Erythroblast (primary cell): Measurements from ENCODE around the gene RNASE8.

Source experiments
- GATA1 ChIP-seq: IDR thresholded peaks from 2 replicates; pipeline ENCODE4 v1.6.1; 2011; ENCODE audit warnings: low read depth, mild to moderate bottlenecking, control low read depth, low read length, moderate library complexity
- POLR2A ChIP-seq: IDR thresholded peaks from 2 replicates; pipeline ENCODE4 v1.6.1; 2011; ENCODE audit warnings: mild to moderate bottlenecking, low read length

- TF ChIP-seq POLR2A (no peak), GATA1 (no peak)
Observed at GRCh38 chr14:21070083-21070609, 12.5 kb downstream of the RNASE8 start, which contains the start of gene ARHGEF40.
